Mesenchymal stem cell (in vitro differentiated cells and primary cell): Measurements from ENCODE around the gene SMCR8.
A peak's percentile ranks its signal among the peaks of the same experiment; 100 is the strongest.
"Not testable (repeated sequence)": the region's sequence is repeated elsewhere in the genome, so short reads cannot be mapped to it uniquely, and the experiment has no call there.

Experiments
- DNase-seq: peaks from one replicate; pipeline ENCODE4 v3.0.0-alpha.2; 2013
- H2AFZ ChIP-seq: one replicate; pipeline ENCODE4 v1.6.1; 2013; ENCODE audit warnings: low read depth, mild to moderate bottlenecking, control low read depth, inconsistent platforms, low read length, moderate library complexity
- H2AK5ac ChIP-seq: 2 replicates; pipeline ENCODE4 v1.6.1; 2013; ENCODE audit warnings: low read length, moderate library complexity, mild to moderate bottlenecking, inconsistent platforms; ENCODE audit not compliant: severe bottlenecking
- H2BK120ac ChIP-seq: one replicate; pipeline ENCODE4 v1.6.1; 2013; ENCODE audit warnings: low read depth, mild to moderate bottlenecking, inconsistent platforms, low read length, moderate library complexity
- H2BK12ac ChIP-seq, 2 experiments: one replicate each; pipeline ENCODE4 v1.6.1; 2013; ENCODE audit warnings: inconsistent platforms in 2 of 2, low read length in 2 of 2, mild to moderate bottlenecking in 2 of 2, moderate library complexity in 2 of 2, control low read depth in 1 of 2
- H2BK15ac ChIP-seq: one replicate; pipeline ENCODE4 v1.6.1; 2013; ENCODE audit warnings: mild to moderate bottlenecking, low read depth, inconsistent platforms; ENCODE audit not compliant: poor library complexity, severe bottlenecking
- H2BK5ac ChIP-seq: 2 replicates; pipeline ENCODE4 v1.6.1; 2013; ENCODE audit warnings: low read depth, mild to moderate bottlenecking, low read length, control low read depth, inconsistent platforms; ENCODE audit not compliant: poor library complexity, severe bottlenecking
- H3K14ac ChIP-seq, 2 experiments: one replicate each; pipeline ENCODE4 v1.6.1; 2013; ENCODE audit warnings: inconsistent platforms in 2 of 2, low read length in 2 of 2, control low read depth in 1 of 2, mild to moderate bottlenecking in 1 of 2, moderate library complexity in 1 of 2
- H3K18ac ChIP-seq, 2 experiments: one replicate each; pipeline ENCODE4 v1.6.1; 2013; ENCODE audit warnings: inconsistent platforms in 2 of 2, low read length in 2 of 2, control low read depth in 1 of 2, low read depth in 1 of 2, mild to moderate bottlenecking in 1 of 2
- H3K23ac ChIP-seq, 2 experiments: one replicate each; pipeline ENCODE4 v1.6.1; 2013; ENCODE audit warnings: inconsistent platforms in 2 of 2, low read length in 2 of 2, mild to moderate bottlenecking in 2 of 2, moderate library complexity in 2 of 2, control low read depth in 1 of 2
- H3K27ac ChIP-seq: 2 replicates; pipeline ENCODE4 v1.5.1; 2013; ENCODE audit warnings: mild to moderate bottlenecking, moderate library complexity, low read length, control low read depth, inconsistent platforms; ENCODE audit not compliant: poor library complexity, severe bottlenecking
- H3K27me3 ChIP-seq, 2 experiments: 2 replicates each; pipeline versions ENCODE4 v1.6.1 to v1.7.0; 2013; ENCODE audit warnings: low read length in 2 of 2, mild to moderate bottlenecking in 2 of 2, moderate library complexity in 2 of 2, control low read depth in 1 of 2, inconsistent platforms in 1 of 2; ENCODE audit not compliant: control insufficient read depth in 1 of 2, insufficient read depth in 1 of 2
- H3K36me3 ChIP-seq, 2 experiments: 2 replicates each; pipeline versions ENCODE4 v1.6.1 to v1.7.0; 2013; ENCODE audit warnings: low read length in 2 of 2, control low read depth in 1 of 2, inconsistent platforms in 1 of 2, low read depth in 1 of 2, mild to moderate bottlenecking in 1 of 2; ENCODE audit not compliant: insufficient read depth in 2 of 2, control insufficient read depth in 1 of 2
- H3K4ac ChIP-seq, 2 experiments: one replicate each; pipeline ENCODE4 v1.6.1; 2013; ENCODE audit warnings: inconsistent platforms in 2 of 2, low read length in 2 of 2, mild to moderate bottlenecking in 2 of 2, moderate library complexity in 2 of 2, control low read depth in 1 of 2, low read depth in 1 of 2
- H3K4me1 ChIP-seq: 2 replicates; pipeline ENCODE4 v1.6.1; 2013; ENCODE audit warnings: low read depth, low read length, control low read depth; ENCODE audit not compliant: control insufficient read depth, insufficient read depth
- H3K4me2 ChIP-seq: 2 replicates; pipeline ENCODE4 v1.6.1; 2013; ENCODE audit warnings: low read length, mild to moderate bottlenecking, inconsistent platforms; ENCODE audit not compliant: poor library complexity, severe bottlenecking
- H3K4me3 ChIP-seq, 2 experiments: 2 replicates each; pipeline versions ENCODE4 v1.5.1 to v1.7.0; 2013; ENCODE audit warnings: low read length in 2 of 2, mild to moderate bottlenecking in 2 of 2, control low read depth in 1 of 2, low read depth in 1 of 2; ENCODE audit not compliant: insufficient read depth in 1 of 2
- H3K79me1 ChIP-seq: replicated peaks from 2 replicates; pipeline ENCODE4 v1.6.1; 2013; ENCODE audit warnings: mild to moderate bottlenecking, control low read depth, low read length, inconsistent platforms; ENCODE audit not compliant: poor library complexity, severe bottlenecking
- H3K9ac ChIP-seq: 2 replicates; pipeline ENCODE4 v1.7.0; 2013; ENCODE audit warnings: mild to moderate bottlenecking, low read length, moderate library complexity
- H3K9me3 ChIP-seq: 2 replicates; pipeline ENCODE4 v1.7.0; 2013; ENCODE audit warnings: mild to moderate bottlenecking, low read length; ENCODE audit not compliant: control insufficient read depth
- H4K8ac ChIP-seq: one replicate; pipeline ENCODE4 v1.6.1; 2013; ENCODE audit warnings: inconsistent platforms, mild to moderate bottlenecking, low read length, moderate library complexity
- H4K91ac ChIP-seq: one replicate; pipeline ENCODE4 v1.6.1; 2013; ENCODE audit warnings: mild to moderate bottlenecking, low read length, inconsistent platforms
- WGBS: methylation state at CpG from one replicate; pipeline ENCODE4 v1.1.7; 2013; ENCODE audit warnings: mixed read lengths; 5-methylcytosine and 5-hydroxymethylcytosine counted together

Gene SMCR8

DNA sequence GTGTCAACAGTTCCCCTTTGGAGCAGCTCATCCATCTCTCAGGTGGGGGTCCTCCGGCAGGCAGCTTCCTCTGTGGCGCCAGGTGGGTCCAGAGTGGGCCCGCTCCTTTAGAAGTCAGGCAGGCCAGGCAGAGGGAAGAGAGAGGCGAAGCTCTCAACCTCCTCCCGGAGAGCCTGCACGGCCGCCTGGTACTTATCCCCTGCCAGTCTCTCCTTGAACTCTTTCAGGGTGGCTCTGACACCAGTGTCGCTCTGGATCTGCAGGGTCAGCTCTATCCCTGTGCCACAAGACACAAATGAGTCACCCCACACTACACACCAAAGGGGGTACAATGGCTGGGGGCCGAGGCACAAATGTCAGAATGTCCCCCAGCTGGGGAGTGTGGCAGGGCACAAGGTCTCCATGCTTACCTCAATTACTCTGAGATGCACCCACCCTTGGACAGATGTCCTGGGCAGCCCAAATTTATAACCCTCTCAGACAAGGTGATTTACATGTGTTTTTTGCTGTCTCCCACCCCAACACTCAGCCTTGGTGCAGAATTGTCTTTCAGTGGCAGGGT lies 13.6 kb downstream of the SMCR8 start:
- H2BK5ac ChIP-seq = no peak overlapping the region
- H3K4me2 ChIP-seq = no peak overlapping the region
- H2BK120ac ChIP-seq = no peak overlapping the region

DNA sequence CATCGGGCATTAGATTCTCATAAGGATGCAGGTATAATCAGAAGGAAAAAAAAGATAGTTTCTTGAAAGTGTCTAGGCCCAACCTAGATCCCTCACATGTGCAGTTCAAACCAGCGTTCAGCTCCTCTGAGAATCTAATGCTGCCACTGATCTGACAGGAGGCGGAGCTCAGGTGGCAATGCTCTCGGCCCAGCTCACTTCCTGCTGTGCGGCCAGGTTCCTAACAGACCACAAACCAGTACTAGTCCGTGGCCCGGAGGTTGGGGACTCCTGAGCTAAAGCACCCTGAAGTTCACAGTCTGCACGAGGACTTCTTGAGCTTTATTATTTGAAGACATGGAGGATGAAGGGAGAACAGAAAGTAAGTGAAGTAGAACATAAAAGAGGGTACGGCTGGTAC lies 16.8 kb downstream of the SMCR8 start:
- no peak overlapping the region for H2AK5ac ChIP-seq
- DNase-seq = no peak
- H3K9ac ChIP-seq = no peak overlapping the region
- no peak overlapping the region for H3K4ac ChIP-seq
- no peak overlapping the region for H2BK15ac ChIP-seq
- H3K18ac ChIP-seq = no peak overlapping the region
- no peak overlapping the region for H2BK120ac ChIP-seq
- H3K14ac ChIP-seq = no peak overlapping the region
- H3K27ac ChIP-seq = no peak overlapping the region
- H3K79me1 ChIP-seq = peaks cover 10% of the 10 kb centered on the region
- no peak overlapping the region for H3K4me2 ChIP-seq
- H2AFZ ChIP-seq = no peak overlapping the region
- peaks cover 7% of the 10 kb centered on the region for H3K4me1 ChIP-seq
- no peaks in the 10 kb centered on the region for H3K27me3 ChIP-seq
- no peak overlapping the region for H2BK12ac ChIP-seq
- H4K8ac ChIP-seq = no peak overlapping the region
- H2BK5ac ChIP-seq = no peak overlapping the region
- H4K91ac ChIP-seq = no peak overlapping the region
- no peaks in the 10 kb centered on the region for H3K9me3 ChIP-seq
- WGBS = 94% methylated on average over 9 of the region's 9 CpGs
- H3K23ac ChIP-seq = no peak overlapping the region
- H3K4me3 ChIP-seq = no peak overlapping the region
- peaks cover 57 to 71% of the 10 kb centered on the region in 2 experiments for H3K36me3 ChIP-seq

More for the DNA sequence above, 13.6 kb downstream of the SMCR8 start:
- Histone ChIP-seq H3K14ac (no peak overlapping the region), H3K9me3 (no peaks in the 10 kb centered on the region), H2AFZ (no peak overlapping the region), H4K8ac (no peak overlapping the region), H3K27me3 (no peaks in the 10 kb centered on the region), H3K27ac (no peak overlapping the region), H3K36me3 (peaks cover 60 to 86% of the 10 kb centered on the region in 2 experiments), H4K91ac (no peak overlapping the region), H2BK12ac (no peak overlapping the region), H3K23ac (no peak overlapping the region), H3K4ac (no peak overlapping the region), H2AK5ac (no peak overlapping the region), H3K9ac (no peak overlapping the region), H2BK15ac (no peak overlapping the region), H3K79me1 (peaks cover 29% of the 10 kb centered on the region), H3K4me3 (no peak overlapping the region), H3K18ac (no peak overlapping the region), H3K4me1 (peaks cover 7% of the 10 kb centered on the region)
- WGBS = 94% methylated on average over 8 of the region's 9 CpGs
- DNase-seq = no peak

DNA sequence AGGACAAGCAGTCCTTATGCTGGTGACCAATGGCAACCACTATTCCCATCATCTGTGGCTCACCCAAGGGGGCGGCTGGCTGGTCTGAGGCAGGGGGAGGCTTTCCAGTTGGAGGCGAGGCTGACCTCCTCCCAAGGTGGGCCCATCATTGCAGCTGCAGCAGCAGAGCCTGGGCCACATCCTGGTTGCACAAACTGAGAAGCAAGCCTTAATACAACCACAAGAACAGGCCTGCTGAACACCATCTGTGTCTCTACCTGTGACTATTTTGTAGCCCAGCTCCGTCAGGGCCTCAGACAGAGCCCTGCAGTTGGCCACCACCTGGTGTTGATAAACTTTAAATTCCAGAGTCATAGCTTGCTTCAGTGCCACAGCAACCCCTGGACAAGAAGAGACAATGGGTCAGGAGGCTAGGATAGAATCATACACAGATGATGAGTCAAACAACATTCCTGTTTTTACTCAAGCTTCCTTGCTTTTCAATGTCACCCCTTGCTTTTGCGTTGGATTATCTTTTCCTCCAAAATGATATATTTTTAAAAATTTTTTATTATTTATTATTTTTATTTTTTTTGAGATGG lies 17.9 kb downstream of the SMCR8 start:
- WGBS = 91% methylated on average over 3 of the region's 4 CpGs
- no peak overlapping the region for H4K91ac ChIP-seq
- H2BK120ac ChIP-seq = no peak overlapping the region
- no peak overlapping the region for H2AK5ac ChIP-seq
- peaks cover 4% of the 10 kb centered on the region for H3K79me1 ChIP-seq
- no peak overlapping the region for H2BK15ac ChIP-seq
- H3K27me3 ChIP-seq = no peaks in the 10 kb centered on the region
- H3K4me2 ChIP-seq = no peak overlapping the region
- peaks cover 55 to 61% of the 10 kb centered on the region in 2 experiments for H3K36me3 ChIP-seq
- peaks cover 7% of the 10 kb centered on the region for H3K4me1 ChIP-seq
- no peak overlapping the region for H3K14ac ChIP-seq
- no peak for DNase-seq
- peak overlapping the region in 1 of 2 experiments; percentile 48 for H3K23ac ChIP-seq
- no peak overlapping the region for H3K18ac ChIP-seq
- H3K4me3 ChIP-seq = no peak overlapping the region
- H2BK12ac ChIP-seq = no peak overlapping the region
- H3K9ac ChIP-seq = no peak overlapping the region
- no peak overlapping the region for H2BK5ac ChIP-seq
- H2AFZ ChIP-seq = no peak overlapping the region
- no peak overlapping the region for H3K27ac ChIP-seq
- H3K9me3 ChIP-seq = no peaks in the 10 kb centered on the region
- H3K4ac ChIP-seq = no peak overlapping the region
- no peak overlapping the region for H4K8ac ChIP-seq

DNA sequence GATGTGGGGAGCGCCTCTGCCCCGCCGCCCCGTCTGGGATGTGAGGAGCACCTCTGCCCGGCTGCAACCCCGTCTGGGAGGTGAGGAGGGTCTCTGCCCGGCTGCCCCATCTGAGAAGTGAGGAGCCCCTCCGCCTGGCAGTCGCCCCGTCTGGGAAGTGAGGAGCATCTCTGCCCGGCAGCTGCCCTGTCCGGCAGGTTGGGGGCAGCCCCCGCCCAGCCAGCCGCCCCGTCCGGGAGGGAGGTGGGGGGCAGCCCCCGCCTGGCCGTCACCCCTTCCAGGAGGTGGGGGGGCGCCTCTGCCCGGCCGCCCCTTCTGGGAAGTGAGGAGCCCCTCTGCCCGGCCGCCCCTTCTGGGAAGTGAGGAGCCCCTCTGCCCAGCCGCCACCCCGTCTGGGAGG lies 23.1 kb downstream of the SMCR8 start:
- H3K23ac ChIP-seq, H3K9ac ChIP-seq, H3K27ac ChIP-seq, H3K4me3 ChIP-seq, H2BK12ac ChIP-seq, DNase-seq, H2AK5ac ChIP-seq, H2BK15ac ChIP-seq, H3K9me3 ChIP-seq, H4K8ac ChIP-seq, H4K91ac ChIP-seq, H3K27me3 ChIP-seq, H2BK5ac ChIP-seq, H2AFZ ChIP-seq, H2BK120ac ChIP-seq, H3K4ac ChIP-seq, H3K4me2 ChIP-seq, H3K4me1 ChIP-seq, H3K79me1 ChIP-seq, H3K14ac ChIP-seq, H3K18ac ChIP-seq: not testable (repeated sequence)
- WGBS = 98% methylated on average over 14 of the region's 25 CpGs
- peaks cover 35 to 48% of the 10 kb centered on the region in 2 experiments for H3K36me3 ChIP-seq
